SK-N-MC (cell line): ENCODE measurements around the gene SGPL1.

Experiments used
- EZH2 ChIP-seq: fragments of 200-600 bp; sonication (generic); IDR thresholded peaks from one replicate; pipeline ENCODE4 v1.6.1; 2017; ENCODE audit warnings: antibody characterized with exemption
- FOXP2 ChIP-seq: optimal IDR thresholded peaks from 2 replicates; pipeline ENCODE3; 2011; ENCODE audit warnings: mild to moderate bottlenecking, moderate library complexity; ENCODE audit not compliant: insufficient read depth; ENCODE audit errors: extremely low read length, control extremely low read depth
- POLR2AphosphoS5 ChIP-seq: IDR thresholded peaks from 2 replicates; pipeline ENCODE4 v1.6.1; 2012; ENCODE audit warnings: mild to moderate bottlenecking, low read depth, low read length, borderline replicate concordance

DNA sequence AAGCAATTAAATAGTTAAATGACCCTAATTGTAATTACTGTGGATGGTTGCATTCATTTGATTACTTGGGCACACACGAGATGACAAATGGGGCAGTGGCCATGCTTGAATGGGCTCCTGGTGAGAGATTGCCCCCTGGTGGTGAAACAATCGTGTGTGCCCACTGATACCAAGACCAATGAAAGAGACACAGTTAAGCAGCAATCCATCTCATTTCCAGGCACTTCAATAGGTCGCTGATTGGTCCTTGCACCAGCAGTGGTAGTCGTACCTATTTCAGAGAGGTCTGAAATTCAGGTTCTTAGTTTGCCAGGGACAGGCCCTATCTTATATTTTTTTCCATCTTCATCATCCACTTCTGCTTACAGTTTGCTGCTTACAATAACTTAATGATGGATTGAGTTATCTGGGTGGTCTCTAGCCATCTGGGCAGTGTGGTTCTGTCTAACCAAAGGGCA is 64.4 kb downstream of the SGPL1 start:
- no peak for TF ChIP-seq POLR2AphosphoS5
- no peak for TF ChIP-seq EZH2
- TF ChIP-seq FOXP2 = no peak
